HepG2 (cell line): ENCODE measurements around the gene CLIC1. TPM values are rescaled to one million over a fixed set of nuclear protein-coding genes. Genes with fewer than 3 reads are reported as not detected.
A peak's percentile ranks its signal among the peaks of the same experiment; 100 is the strongest.

Experiments used
- AKAP8 ChIP-seq: sonication (generic); formaldehyde crosslinking; IDR thresholded peaks from 2 replicates; pipeline ENCODE4 v1.5.1; 2020; ENCODE audit warnings: mild to moderate bottlenecking, missing genetic modification reagents
- ATF7-NPFF ChIP-seq: sonication (generic); formaldehyde crosslinking; IDR thresholded peaks from 2 replicates; pipeline ENCODE4 v1.8.1; 2023; ENCODE audit warnings: mild to moderate bottlenecking, low read depth, missing genetic modification reagents, moderate library complexity
- DNMT1 ChIP-seq: sonication (generic); formaldehyde crosslinking; IDR thresholded peaks from 2 replicates; pipeline ENCODE4 v1.5.1; 2020; ENCODE audit warnings: mild to moderate bottlenecking, missing genetic modification reagents
- FOSL1 ChIP-seq: sonication (generic); formaldehyde crosslinking; IDR thresholded peaks from 2 replicates; pipeline ENCODE4 v1.9.0; 2021; ENCODE audit warnings: missing genetic modification reagents, borderline replicate concordance
- FOXA3 ChIP-seq: IDR thresholded peaks from 2 replicates; pipeline ENCODE4 v1.6.1; 2016; ENCODE audit warnings: missing genetic modification reagents, missing compliant biosample characterization
- GTF3A ChIP-seq: sonication (generic); formaldehyde crosslinking; conservative IDR thresholded peaks from 2 replicates; pipeline ENCODE4 v1.4.0; 2020; ENCODE audit warnings: mild to moderate bottlenecking, missing genetic modification reagents
- IRF9 ChIP-seq: sonication (generic); formaldehyde crosslinking; IDR thresholded peaks from 2 replicates; pipeline ENCODE4 v1.8.0; 2022; ENCODE audit warnings: missing genetic modification reagents, mild to moderate bottlenecking, borderline replicate concordance
- MEF2D ChIP-seq: sonication (generic); formaldehyde crosslinking; IDR thresholded peaks from 2 replicates; pipeline ENCODE4 v1.5.1; 2020; ENCODE audit warnings: mild to moderate bottlenecking, missing genetic modification reagents
- MIER2 ChIP-seq: IDR thresholded peaks from 2 replicates; pipeline ENCODE4 v1.6.1; 2016; ENCODE audit warnings: missing biosample characterization, missing genetic modification reagents
- SNAI1 ChIP-seq: sonication (generic); formaldehyde crosslinking; IDR thresholded peaks from 2 replicates; pipeline ENCODE4 v1.5.0; 2020; ENCODE audit warnings: mild to moderate bottlenecking, missing genetic modification reagents, borderline replicate concordance
- SRSF9 ChIP-seq: fragments of 200-400 bp; formaldehyde crosslinking; IDR thresholded peaks from 2 replicates; pipeline ENCODE4 v1.6.1; 2018; ENCODE audit warnings: borderline replicate concordance, mild to moderate bottlenecking, low read depth, low read length; ENCODE audit not compliant: insufficient read depth, poor library complexity, severe bottlenecking
- TSC22D2 ChIP-seq: sonication (generic); formaldehyde crosslinking; IDR thresholded peaks from 2 replicates; pipeline ENCODE4 v1.5.1; 2020; ENCODE audit warnings: missing genetic modification reagents, mild to moderate bottlenecking, borderline replicate concordance
- ZNF407 ChIP-seq: sonication (generic); formaldehyde crosslinking; IDR thresholded peaks from one replicate; pipeline ENCODE4 v1.5.1; 2020; ENCODE audit warnings: mild to moderate bottlenecking, missing genetic modification reagents; ENCODE audit errors: not compliant biosample characterization
- ZNF672 ChIP-seq: sonication (generic); formaldehyde crosslinking; IDR thresholded peaks from 2 replicates; pipeline ENCODE4 v1.8.1; 2022; ENCODE audit warnings: missing genetic modification reagents
- ZNF674 ChIP-seq: sonication (generic); formaldehyde crosslinking; IDR thresholded peaks from 2 replicates; pipeline ENCODE4 v1.5.0; 2020; ENCODE audit warnings: low read depth, mild to moderate bottlenecking, missing genetic modification reagents
- ZSCAN31 ChIP-seq: sonication (generic); formaldehyde crosslinking; IDR thresholded peaks from 2 replicates; pipeline ENCODE4 v1.5.0; 2020; ENCODE audit warnings: low read depth, mild to moderate bottlenecking, missing genetic modification reagents
- polyA plus RNA-seq, 8 experiments: library from polyadenylated mRNA; depleted of rRNA in 3 of 8; stranded (reverse) in 7 of 8; unstranded in 1 of 8; fragments of >200 nt; fragmentation: Illumina TruSeq in 4 of 8; extraction: Trizol in 4 of 8; gene quantifications; 2 replicates each; pipeline versions ENCODE4 v1.2.1 to v1.2.3, GENCODE V29; 2011 to 2016; ENCODE audit warnings: low read depth in 4 of 8, missing spikeins in 1 of 8, mixed read lengths in 1 of 8; ENCODE audit not compliant: insufficient read depth in 1 of 8
- total RNA-seq, 5 experiments: library from RNA; depleted of rRNA; stranded (reverse); fragments of >200 nt; fragmentation: Illumina TruSeq; extraction: Trizol; gene quantifications; 2 replicates each; pipeline ENCODE4 v1.2.3, GENCODE V29; 2016; ENCODE audit warnings: low read depth in 1 of 5

The CLIC1 gene
- total and polyA plus RNA-seq, 2 of the 13 experiments (the other 11 are each of a cell fraction or from before 2014, with no cell fraction given), result 602 to 891 TPM

- TF ChIP-seq IRF9 (CRISPR knock-in tag) (no peak), MEF2D (peak; percentile 94), ZNF672 (CRISPR knock-in tag) (no peak), TSC22D2 (0 out of 2 replicates have a peak, but pooled peaks have one; percentile 49), FOSL1 (no peak), AKAP8 (peak; percentile 74; the same call in 1 of the 2 replicates), ZNF407 (no peak), FOXA3 (CRISPR knock-in tag) (peak; percentile 72), ZSCAN31 (CRISPR knock-in tag) (peak; percentile 87), ZNF674 (CRISPR knock-in tag) (no peak), GTF3A (CRISPR knock-in tag) (no peak), MIER2 (peak; percentile 56; the same call in 1 of the 2 replicates), ATF7-NPFF (CRISPR knock-in tag) (peak; percentile 59; the same call in 1 of the 2 replicates), SRSF9 (no peak), DNMT1 (no peak), SNAI1 (CRISPR knock-in tag) (no peak)
These were observed 40.8 kb upstream of the CLIC1 start, which contains the start of gene VWA7 (continued) for GRCh38 chr6:31776989-31777666.
